HFFc6 (cell line): ENCODE results near the gene SLC7A1. TPM values are rescaled to one million over a fixed set of nuclear protein-coding genes. Genes with fewer than 3 reads are reported as not detected.

Source experiments
- DNase-seq: peaks from one replicate; pipeline ENCODE4 v3.0.0-alpha.2; 2018
- H3K27ac Mint-ChIP-seq: 2 replicates; pipeline ENCODE4 v1.8.0; 2020; ENCODE audit warnings: mild to moderate bottlenecking, mixed read lengths
- H3K27me3 Mint-ChIP-seq: 2 replicates; pipeline ENCODE4 v1.8.0; 2021; ENCODE audit warnings: mild to moderate bottlenecking, moderate library complexity, mixed read lengths; ENCODE audit not compliant: insufficient read depth
- H3K36me3 Mint-ChIP-seq: 2 replicates; pipeline ENCODE4 v1.8.0; 2021; ENCODE audit warnings: low read depth, mixed read lengths
- H3K4me1 Mint-ChIP-seq: 2 replicates; pipeline ENCODE4 v1.8.0; 2020; ENCODE audit warnings: low read depth, mixed read lengths
- H3K4me3 Mint-ChIP-seq: 2 replicates; pipeline ENCODE4 v1.8.0; 2020; ENCODE audit warnings: mild to moderate bottlenecking, moderate library complexity, mixed read lengths
- H3K9me3 Mint-ChIP-seq: 2 replicates; pipeline ENCODE4 v1.8.0; 2020; ENCODE audit warnings: mild to moderate bottlenecking, mixed read lengths
- total RNA-seq, 6 experiments: library from RNA; stranded (reverse); fragmentation: NEBNext Ultra II Directional; extraction: Animal tissue kit (Norgen Biotek cat#: 25700); gene quantifications; 2 replicates in 1 of 6; 3 replicates in 5 of 6; pipeline ENCODE4 v1.2.3, GENCODE V29; 2021
- TF ChIP-seq, protein P1 (sequence below): fragments of 200-600 bp; sonication (generic); IDR thresholded peaks from 2 replicates; pipeline ENCODE4 v1.5.0; 2021; ENCODE audit warnings: antibody characterized with exemption, mild to moderate bottlenecking

Gene SLC7A1
- total RNA-seq, 6 experiments from 2014 or later: 134 to 174 (median 144) TPM

DNA sequence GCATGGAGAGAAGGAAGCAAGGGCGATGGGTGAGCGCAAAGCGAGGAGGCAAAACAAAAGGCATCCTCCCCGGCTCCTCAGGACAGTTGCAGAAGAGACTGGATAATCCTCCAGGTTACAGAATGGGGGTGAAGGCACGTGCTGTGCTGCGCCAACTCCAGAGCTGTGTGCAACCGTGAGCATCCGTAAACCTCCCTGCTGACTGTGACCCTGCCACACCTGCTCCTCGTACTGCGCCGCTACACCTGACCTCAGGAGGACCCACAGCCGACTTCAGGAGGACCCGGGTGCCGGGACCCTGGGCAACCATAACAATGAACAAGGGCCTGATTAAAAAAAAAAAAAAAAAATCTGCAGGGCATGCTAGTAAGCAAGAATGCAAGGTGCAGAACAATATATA is 68.7 kb downstream of the SLC7A1 start:
- DNase-seq: no peak
- Mint-ChIP-seq H3K4me1 (peaks cover 45% of the 10 kb centered on the region), H3K36me3 (peaks cover 69% of the 10 kb centered on the region), H3K4me3 (no peak overlapping the region), H3K27me3 (peaks cover 3% of the 10 kb centered on the region; the same call in 1 of the 2 replicates), H3K9me3 (no peaks in the 10 kb centered on the region), H3K27ac (no peak overlapping the region)
- TF ChIP-seq, protein P1, sequence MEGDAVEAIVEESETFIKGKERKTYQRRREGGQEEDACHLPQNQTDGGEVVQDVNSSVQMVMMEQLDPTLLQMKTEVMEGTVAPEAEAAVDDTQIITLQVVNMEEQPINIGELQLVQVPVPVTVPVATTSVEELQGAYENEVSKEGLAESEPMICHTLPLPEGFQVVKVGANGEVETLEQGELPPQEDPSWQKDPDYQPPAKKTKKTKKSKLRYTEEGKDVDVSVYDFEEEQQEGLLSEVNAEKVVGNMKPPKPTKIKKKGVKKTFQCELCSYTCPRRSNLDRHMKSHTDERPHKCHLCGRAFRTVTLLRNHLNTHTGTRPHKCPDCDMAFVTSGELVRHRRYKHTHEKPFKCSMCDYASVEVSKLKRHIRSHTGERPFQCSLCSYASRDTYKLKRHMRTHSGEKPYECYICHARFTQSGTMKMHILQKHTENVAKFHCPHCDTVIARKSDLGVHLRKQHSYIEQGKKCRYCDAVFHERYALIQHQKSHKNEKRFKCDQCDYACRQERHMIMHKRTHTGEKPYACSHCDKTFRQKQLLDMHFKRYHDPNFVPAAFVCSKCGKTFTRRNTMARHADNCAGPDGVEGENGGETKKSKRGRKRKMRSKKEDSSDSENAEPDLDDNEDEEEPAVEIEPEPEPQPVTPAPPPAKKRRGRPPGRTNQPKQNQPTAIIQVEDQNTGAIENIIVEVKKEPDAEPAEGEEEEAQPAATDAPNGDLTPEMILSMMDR: no peak

DNA sequence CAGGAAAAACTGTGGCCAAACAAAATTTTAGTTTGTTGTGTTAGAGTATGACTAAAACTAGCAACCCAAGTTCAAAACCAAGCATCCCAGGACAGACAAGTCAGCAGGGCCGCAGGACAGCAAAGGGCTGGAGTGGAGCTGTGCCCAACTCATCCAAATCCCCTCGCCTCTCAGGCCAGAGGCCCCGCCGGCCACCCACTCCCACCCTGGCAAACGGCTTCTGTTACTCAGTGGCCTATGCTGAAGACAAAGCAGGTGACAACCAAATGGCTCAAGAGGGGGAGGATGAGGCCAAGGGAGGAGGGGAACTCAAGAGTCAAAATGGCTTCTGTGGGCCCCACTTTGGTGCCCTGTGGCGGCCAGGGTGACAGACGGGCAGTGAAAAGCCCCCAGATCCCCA is 69.7 kb downstream of the SLC7A1 start:
- Mint-ChIP-seq H3K9me3 (no peaks in the 10 kb centered on the region), H3K36me3 (peaks cover 72% of the 10 kb centered on the region), H3K4me1 (peaks cover 53% of the 10 kb centered on the region), H3K27ac (peak overlapping the region; percentile 60; the same call in 1 of the 2 replicates), H3K4me3 (no peak overlapping the region), H3K27me3 (peaks cover 3% of the 10 kb centered on the region; the same call in 1 of the 2 replicates)
- TF ChIP-seq, protein P1: no peak
- no peak for DNase-seq

DNA sequence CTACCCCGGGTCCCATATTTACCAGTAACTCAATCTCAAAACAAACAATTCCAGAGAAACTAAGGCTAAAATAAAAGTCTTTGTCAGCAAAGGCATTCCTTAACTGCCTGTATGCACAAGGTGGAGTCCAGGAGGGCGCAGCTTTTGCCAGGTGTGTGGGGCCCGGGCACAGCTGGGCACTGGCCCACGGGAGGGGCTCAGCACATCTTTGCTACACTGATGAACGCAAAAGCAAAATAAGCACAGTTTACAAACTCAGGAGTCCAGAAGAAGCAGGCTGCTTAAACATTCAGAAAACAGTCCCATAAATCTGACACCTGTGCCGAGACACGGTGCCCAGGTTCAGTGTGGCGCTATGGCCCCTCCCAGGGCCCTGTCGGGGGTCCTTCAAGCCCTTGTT is 70.8 kb downstream of the SLC7A1 start:
- no peak for DNase-seq
- Mint-ChIP-seq H3K4me3 (no peak overlapping the region; the same call in 1 of the 2 replicates), H3K4me1 (peaks cover 53% of the 10 kb centered on the region), H3K27me3 (peaks cover 3% of the 10 kb centered on the region; the same call in 1 of the 2 replicates), H3K36me3 (peaks cover 72% of the 10 kb centered on the region), H3K27ac (peak overlapping the region; percentile 97), H3K9me3 (no peaks in the 10 kb centered on the region)
- TF ChIP-seq, protein P1: no peak

GRCh38 chr13:29524176-29524575 is 71.3 kb downstream of the SLC7A1 start:
- TF ChIP-seq, protein P1: no peak
- DNase-seq: no peak
- H3K27ac Mint-ChIP-seq: peak overlapping the region; percentile 97

GRCh38 chr13:29523199-29523961 is 72.1 kb downstream of the SLC7A1 start:
- Mint-ChIP-seq H3K4me3 (no peak overlapping the region), H3K27ac (peak overlapping the region; percentile 97), H3K9me3 (no peaks in the 10 kb centered on the region), H3K4me1 (peaks cover 50% of the 10 kb centered on the region), H3K36me3 (peaks cover 72% of the 10 kb centered on the region), H3K27me3 (peaks cover 3% of the 10 kb centered on the region)
- DNase-seq: no peak
- TF ChIP-seq, protein P1: no peak

More at GRCh38 chr13:29524176-29524575, 71.3 kb downstream of the SLC7A1 start:
- Mint-ChIP-seq H3K4me1 (peaks cover 50% of the 10 kb centered on the region), H3K36me3 (peaks cover 70% of the 10 kb centered on the region), H3K27me3 (peaks cover 3% of the 10 kb centered on the region), H3K9me3 (no peaks in the 10 kb centered on the region), H3K4me3 (no peak overlapping the region)
